Adrenal gland (tissue), 5 donors: ENCODE measurements around the gene SRPRB.

Experiments used
- CTCF ChIP-seq, 6 experiments: fragments of 450-650 bp in 4 of 6; fragments of 200-600 bp in 2 of 6; sonication (generic) in 1 of 6; IDR thresholded peaks; 1 replicate in 5 of 6; 2 replicates in 1 of 6; pipeline versions ENCODE4 v1.5.1 to v1.8.0; 2016 to 2021; ENCODE audit warnings: antibody characterized with exemption in 6 of 6, mild to moderate bottlenecking in 2 of 6, moderate library complexity in 1 of 6
- POLR2A ChIP-seq, 2 donors: fragments of 450-650 bp; IDR thresholded peaks; one replicate each; pipeline ENCODE4 v1.6.1; 2017; ENCODE audit warnings: antibody characterized with exemption in 2 of 2, mild to moderate bottlenecking in 2 of 2, moderate library complexity in 1 of 2
- donor health status: DM: no; HTN: no; CAD: no.

- TF ChIP-seq CTCF (IDR thresholded peaks at IDR 0.05) (no peak), POLR2A (IDR thresholded peaks at IDR 0.05) (no peak)
These were observed 27.2 kb downstream of the SRPRB start for GRCh38 chr3:133832802-133833144.
